ENCODE data around the gene ARPC5.
"Not testable (repeated sequence)": the region's sequence is repeated elsewhere in the genome, so short reads cannot be mapped to it uniquely, and the experiment has no call there.

Gene ARPC5

DNA sequence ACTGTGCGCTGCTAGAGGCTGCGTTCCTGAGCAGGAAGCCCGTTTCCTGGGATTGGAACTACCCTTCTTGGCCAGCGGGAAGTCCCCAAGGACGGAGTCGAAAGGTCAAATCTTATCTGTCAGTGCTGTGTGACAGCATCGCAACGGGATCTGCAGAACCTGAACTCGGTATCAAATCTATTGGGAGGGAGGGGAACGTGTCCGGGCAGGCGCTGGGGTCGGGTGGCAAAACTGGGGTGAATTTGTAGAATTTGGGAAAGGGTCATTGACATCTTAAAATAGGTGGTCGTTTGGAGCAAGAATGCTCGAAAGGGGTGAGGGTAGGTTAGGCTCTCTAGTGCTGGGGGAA is 725 bp upstream of the ARPC5 start:
- Mint-ChIP-seq H3K9me3 (no peaks in the 10 kb centered on the region), H3K4me1 (peaks cover 29% of the 10 kb centered on the region), H3K27me3 (peaks cover 27% of the 10 kb centered on the region), H3K36me3 (peaks cover 23% of the 10 kb centered on the region), H3K27ac (peak overlapping the region; percentile 98), H3K4me3 (peak overlapping the region; percentile 97)
- CTCF ChIA-PET = interaction anchor here (0.8 to 5.8 kb wide), 4 partner anchors 11 to 49 kb away, joined by 3 to 46 read pairs (median 4); partner anchors contain the start of gene APOBEC4
- DNase-seq = no peak

DNA sequence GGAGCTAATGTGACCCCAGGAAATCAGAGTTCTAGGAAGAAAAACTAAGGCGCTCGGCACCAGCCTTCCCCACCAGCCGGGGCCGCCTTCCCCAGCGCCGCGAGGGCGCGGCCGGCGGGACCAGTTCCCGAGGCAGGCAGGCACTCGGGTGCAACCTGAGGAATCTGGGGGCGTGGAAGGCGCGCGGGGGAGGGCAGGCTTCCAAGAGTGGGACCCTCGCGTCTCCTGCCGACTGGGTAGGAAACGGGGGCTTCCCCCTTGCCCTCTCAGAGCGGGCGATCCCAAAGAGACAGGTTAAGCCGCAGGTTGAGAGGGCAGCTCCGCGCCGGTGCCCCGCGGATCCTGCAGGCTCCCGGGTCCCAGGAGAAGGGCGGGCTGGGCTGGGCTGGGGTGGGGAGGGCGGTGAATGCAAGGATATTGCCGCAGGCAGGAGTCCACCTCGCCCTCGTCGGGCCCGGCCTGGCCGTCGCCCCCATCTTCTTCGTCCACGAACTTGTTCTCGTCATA is 431 bp downstream of the ARPC5 start:
- Mint-ChIP-seq H3K27ac (peak overlapping the region; percentile 98), H3K4me1 (peaks cover 36% of the 10 kb centered on the region), H3K9me3 (no peaks in the 10 kb centered on the region), H3K36me3 (peaks cover 31% of the 10 kb centered on the region), H3K27me3 (peaks cover 27% of the 10 kb centered on the region), H3K4me3 (peak overlapping the region; percentile 97)
- CTCF ChIA-PET = interaction anchor here (0.7 to 5.8 kb wide), 7 partner anchors 12 to 416 kb away, joined by 3 to 46 read pairs (median 5); partner anchors contain the start of genes APOBEC4 and TSEN15
- DNase-seq = peak; percentile 44

DNA sequence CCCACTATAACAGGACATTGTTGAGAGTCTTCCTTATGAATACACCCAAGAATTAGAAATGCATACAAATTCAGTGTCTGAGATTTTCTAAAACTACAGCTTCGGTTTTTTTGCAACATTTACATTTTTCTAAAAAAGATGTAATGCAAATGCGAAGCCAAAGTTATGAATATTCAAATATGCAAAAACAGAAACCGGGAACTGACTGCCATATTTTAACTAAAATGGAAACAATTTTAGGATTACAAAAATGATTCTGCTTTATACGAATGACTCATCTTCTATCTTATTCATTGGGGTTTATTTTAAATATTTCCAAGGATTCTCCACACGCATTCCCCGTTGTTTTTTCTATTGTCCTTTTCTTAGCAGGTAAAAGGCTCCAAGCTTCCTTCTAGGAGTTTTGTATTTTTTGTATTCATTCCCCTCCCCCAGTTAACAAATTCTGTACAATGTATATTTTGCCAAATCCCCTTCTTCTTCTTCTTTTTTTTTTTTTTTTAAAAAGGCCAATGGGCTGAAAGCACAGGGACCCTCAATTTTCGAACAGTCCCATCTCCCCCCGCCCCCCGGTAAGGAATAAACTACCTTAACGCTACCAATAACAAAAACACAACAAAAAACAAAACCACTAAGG is 1.0 kb downstream of the ARPC5 start:
- H3K4me3 Mint-ChIP-seq = peak overlapping the region; percentile 97
- H3K27ac Mint-ChIP-seq = peak overlapping the region; percentile 84
- peaks cover 38% of the 10 kb centered on the region for H3K4me1 Mint-ChIP-seq
- CTCF ChIA-PET = interaction anchor here (0.7 to 5.8 kb wide), 10 partner anchors 12 to 416 kb away, joined by 3 to 46 read pairs (median 4); partner anchors contain the start of genes APOBEC4 and TSEN15
- peaks cover 22% of the 10 kb centered on the region for H3K27me3 Mint-ChIP-seq
- no peak for DNase-seq
- no peaks in the 10 kb centered on the region for H3K9me3 Mint-ChIP-seq
- peaks cover 36% of the 10 kb centered on the region for H3K36me3 Mint-ChIP-seq

DNA sequence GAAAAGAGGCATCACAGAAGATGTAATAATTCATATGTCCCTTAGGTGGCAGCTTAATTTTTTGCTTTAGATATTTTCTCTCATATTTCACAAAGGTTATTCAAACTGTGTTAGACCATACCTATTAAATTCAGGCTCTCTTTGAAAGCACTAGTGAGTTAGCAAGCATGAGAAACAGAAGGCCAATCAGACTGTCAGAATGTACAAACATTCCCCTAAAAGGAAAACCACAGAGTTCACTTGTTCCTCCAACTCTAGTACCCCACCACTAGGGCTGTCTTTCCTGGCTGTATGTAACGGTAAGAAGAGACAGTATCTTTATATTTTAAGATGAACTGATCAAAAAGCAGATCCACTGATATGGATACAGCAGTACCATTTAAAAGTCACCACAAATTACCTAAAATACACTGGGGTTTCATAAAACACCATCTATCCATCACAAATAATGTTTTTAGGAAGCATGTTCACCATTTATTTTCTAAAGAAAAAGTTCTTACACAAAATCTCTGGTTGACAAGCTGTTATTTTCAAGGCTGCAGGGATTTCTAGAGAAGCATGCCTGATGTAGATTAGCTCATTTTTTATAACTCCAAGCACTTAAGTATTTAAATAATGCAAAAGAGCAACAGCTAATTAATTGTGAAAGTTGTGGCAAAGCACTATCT is 1.8 kb downstream of the ARPC5 start:
- peak; percentile 27 for DNase-seq
- Mint-ChIP-seq H3K27me3 (peaks cover 19% of the 10 kb centered on the region), H3K9me3 (no peaks in the 10 kb centered on the region), H3K27ac (peak overlapping the region; percentile 84), H3K4me3 (peak overlapping the region; percentile 97), H3K4me1 (peaks cover 42% of the 10 kb centered on the region), H3K36me3 (peaks cover 41% of the 10 kb centered on the region)
- CTCF ChIA-PET = interaction anchor here (1.1 to 5.8 kb wide), 9 partner anchors 11 to 417 kb away, joined by 3 to 46 read pairs (median 5); partner anchors contain the start of genes APOBEC4, SMG7 and TSEN15

DNA sequence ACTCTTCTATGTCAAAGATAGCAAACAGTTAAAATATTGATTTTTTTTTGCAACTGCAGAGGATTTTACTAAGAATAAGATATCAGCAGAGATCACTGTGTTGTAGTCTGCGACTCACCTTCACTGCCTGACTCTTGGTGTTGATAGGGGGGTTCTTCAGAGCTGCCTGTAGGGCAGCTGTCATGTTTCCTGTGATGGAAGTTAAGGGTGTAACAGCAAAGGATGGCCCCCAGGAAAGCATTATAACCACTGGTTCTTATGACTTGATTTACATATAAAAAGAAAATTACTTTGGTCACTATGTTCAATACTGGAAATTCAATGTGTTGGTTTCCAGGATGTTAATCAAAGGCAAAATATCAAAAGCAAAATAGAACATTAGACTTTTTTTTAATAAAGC is 2.6 kb downstream of the ARPC5 start:
- H3K9me3 Mint-ChIP-seq = no peaks in the 10 kb centered on the region
- peaks cover 50% of the 10 kb centered on the region for H3K4me1 Mint-ChIP-seq
- H3K27ac Mint-ChIP-seq = peak overlapping the region; percentile 84
- peak overlapping the region; percentile 97 for H3K4me3 Mint-ChIP-seq
- CTCF ChIA-PET = interaction anchor here (1.4 to 5.8 kb wide), 6 partner anchors 10 to 326 kb away, joined by 3 to 46 read pairs (median 7); partner anchors contain the start of genes APOBEC4 and SMG7
- peak; percentile 37 for DNase-seq
- peaks cover 49% of the 10 kb centered on the region for H3K36me3 Mint-ChIP-seq
- H3K27me3 Mint-ChIP-seq = peaks cover 17% of the 10 kb centered on the region

DNA sequence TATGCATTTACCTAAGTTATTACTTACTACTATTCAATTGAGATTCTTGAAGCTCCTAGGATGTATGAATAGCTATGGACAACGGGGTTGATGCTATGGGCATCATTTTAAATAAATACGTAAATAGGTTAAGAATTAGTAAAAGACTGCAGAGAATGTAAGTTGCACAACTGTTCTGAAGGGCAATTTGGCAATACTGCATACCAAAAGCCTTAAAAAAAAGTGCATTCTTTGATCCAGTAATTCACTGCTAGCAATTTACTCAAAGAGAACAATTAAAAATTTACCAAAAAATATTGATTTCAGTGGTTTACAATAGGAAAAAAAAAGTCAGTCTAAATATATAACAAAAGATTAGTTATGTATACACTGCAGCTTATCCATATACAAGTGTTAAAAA is 3.5 kb downstream of the ARPC5 start:
- Mint-ChIP-seq H3K4me1 (peaks cover 50% of the 10 kb centered on the region), H3K4me3 (peak overlapping the region; percentile 34), H3K27ac (no peak overlapping the region), H3K9me3 (no peaks in the 10 kb centered on the region), H3K27me3 (peaks cover 15% of the 10 kb centered on the region), H3K36me3 (peaks cover 49% of the 10 kb centered on the region)
- CTCF ChIA-PET = interaction anchor here (1.7 to 5.8 kb wide), 4 partner anchors 9 to 160 kb away, joined by 5 to 46 read pairs (median 11); partner anchors contain the start of genes APOBEC4 and SMG7
- no peak for DNase-seq

DNA sequence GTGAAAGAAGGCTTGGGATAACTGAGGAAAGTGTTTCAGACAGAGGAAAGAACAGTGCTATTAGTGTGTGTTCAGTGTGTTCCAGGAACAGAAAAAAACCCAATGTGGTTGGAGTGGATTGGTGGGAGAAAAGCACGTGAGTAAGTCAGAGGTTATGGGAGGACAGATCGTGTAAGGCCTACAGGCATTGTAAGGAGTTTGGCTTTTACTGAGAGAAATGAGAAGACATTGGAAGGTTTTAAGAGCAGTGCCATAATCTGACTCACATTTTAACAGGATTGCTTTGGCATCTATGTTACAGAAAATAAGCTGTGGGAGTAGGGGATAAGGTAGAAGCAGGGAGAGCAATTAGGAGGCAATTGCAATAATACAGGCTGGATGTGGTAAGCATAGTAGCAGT is 4.8 kb downstream of the ARPC5 start:
- peaks cover 5% of the 10 kb centered on the region for H3K27me3 Mint-ChIP-seq
- CTCF ChIA-PET = interaction anchor here (1.2 to 5.8 kb wide), 3 partner anchors 8 to 285 kb away, joined by 3 to 46 read pairs (median 7); partner anchors contain the start of gene APOBEC4
- peak overlapping the region; percentile 2 for H3K4me3 Mint-ChIP-seq
- H3K36me3 Mint-ChIP-seq = peaks cover 46% of the 10 kb centered on the region
- no peaks in the 10 kb centered on the region for H3K9me3 Mint-ChIP-seq
- no peak for DNase-seq
- no peak overlapping the region for H3K27ac Mint-ChIP-seq
- H3K4me1 Mint-ChIP-seq = peaks cover 39% of the 10 kb centered on the region

DNA sequence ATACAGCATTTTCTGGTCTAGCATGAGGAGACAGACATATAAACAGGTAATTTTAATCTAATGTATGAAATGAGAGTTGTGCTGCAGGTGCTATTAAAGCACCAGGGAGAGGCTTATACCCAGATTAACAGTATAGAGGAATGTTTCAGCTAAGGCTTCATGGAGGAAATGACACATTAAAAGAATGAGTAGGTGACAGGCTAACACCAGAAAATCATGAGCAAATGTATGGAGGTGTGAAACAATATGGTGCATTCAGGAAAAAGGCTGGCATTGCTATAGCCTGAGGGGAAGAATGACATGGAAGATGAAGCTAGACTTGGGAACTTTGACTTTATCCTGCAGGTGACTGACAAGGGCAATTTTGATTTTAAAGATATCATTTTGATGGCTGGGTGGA is 7.0 kb downstream of the ARPC5 start:
- CTCF ChIA-PET = interaction anchor here (0.6 to 1.6 kb wide), 4 partner anchors 27 to 287 kb away, joined by 3 to 8 read pairs (median 4); no protein-coding TSS in a partner anchor
- Mint-ChIP-seq H3K36me3 (peaks cover 53% of the 10 kb centered on the region), H3K4me1 (peaks cover 41% of the 10 kb centered on the region), H3K27me3 (no peaks in the 10 kb centered on the region), H3K4me3 (no peak overlapping the region), H3K27ac (no peak overlapping the region), H3K9me3 (no peaks in the 10 kb centered on the region)
- no peak for DNase-seq

DNA sequence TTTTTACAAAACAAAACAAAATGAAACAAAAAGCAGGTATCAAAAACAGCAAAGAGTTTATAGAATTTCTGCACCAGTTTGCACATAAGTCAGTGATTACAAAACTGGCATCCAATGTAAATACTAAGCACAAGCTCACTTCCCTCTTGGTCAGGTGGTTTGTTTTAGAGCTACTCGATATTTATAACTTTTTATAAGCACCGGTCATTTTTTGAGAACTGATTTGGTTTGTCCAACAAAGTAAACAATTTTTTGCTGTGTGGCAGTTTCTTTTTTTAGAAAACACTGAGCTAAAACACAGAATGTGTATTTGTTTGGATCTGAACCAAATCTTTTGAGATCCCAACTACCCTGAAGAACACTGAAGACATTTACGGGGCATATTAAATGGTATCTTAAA is 9.3 kb downstream of the ARPC5 start:
- CTCF ChIA-PET = interaction anchor here (1.0 to 2.6 kb wide), 3 partner anchors 16 to 52 kb away, joined by 3 to 7 read pairs (median 3); no protein-coding TSS in a partner anchor
- Mint-ChIP-seq H3K36me3 (peaks cover 50% of the 10 kb centered on the region), H3K4me1 (peaks cover 26% of the 10 kb centered on the region)
- H3K4me3 Mint-ChIP-seq, DNase-seq, H3K27me3 Mint-ChIP-seq, H3K9me3 Mint-ChIP-seq, H3K27ac Mint-ChIP-seq: not testable (repeated sequence)

DNA sequence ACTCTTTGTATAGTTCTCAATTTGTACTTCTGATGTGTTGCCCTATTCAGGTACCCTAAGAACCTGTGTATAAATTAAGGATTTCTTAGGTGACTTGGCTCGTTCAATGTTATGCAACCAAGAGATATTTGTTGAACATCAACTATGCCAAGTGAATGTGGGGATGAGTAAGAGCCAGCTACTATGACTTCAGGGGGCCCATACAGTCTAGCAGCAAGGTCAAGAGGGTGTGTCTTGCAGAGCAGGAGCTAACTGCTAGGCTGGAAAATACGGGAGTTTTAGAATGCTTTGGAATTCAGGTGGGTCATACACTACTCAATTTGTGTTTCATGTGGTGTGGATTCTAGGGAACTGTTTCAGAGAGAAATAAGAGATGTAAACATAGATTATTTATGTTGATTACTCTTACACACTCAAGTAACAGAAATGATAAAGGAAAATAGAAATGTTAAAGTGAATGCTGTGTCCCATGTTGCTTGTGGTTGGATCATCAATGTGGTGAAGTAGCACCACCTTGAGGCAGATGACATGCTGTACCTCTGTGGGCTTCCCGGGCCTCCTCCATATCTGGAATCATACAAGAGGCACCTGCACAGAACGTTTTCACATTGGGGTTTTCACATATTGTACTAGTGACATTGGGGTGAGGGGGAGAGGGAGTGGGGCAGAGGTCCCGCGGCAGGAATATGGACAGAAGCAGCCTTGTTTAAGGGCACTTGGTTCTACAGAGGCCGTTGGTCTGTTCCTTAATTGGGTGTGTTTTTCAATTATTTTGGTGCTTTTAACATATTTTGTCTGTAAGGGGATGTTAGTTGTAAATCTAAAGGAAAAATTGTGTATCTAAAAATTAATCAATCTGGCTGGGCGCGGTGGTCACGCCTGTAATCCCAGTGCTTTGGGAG is 12.4 kb downstream of the ARPC5 start:
- peak; percentile 67 for DNase-seq
- no peaks in the 10 kb centered on the region for H3K9me3 Mint-ChIP-seq

DNA sequence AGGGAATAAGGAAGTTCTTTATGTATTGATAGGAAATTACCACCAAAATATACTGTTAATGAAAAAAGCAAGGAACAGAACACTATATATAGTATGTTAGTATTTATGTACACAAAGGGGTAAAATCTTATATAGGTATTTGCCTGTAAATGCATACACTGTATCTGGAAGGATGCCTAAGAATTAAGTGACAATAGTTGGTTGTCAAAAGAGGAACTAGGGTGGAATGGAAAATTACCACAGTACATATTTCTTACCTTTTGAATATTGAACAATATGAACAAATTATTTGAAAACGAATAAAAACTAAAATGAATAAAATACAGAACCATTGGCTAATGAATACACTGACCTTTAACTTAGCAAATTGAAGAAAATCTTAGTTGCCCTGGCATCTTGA is 13.6 kb downstream of the ARPC5 start:
- Mint-ChIP-seq H3K9me3 (no peaks in the 10 kb centered on the region), H3K27me3 (no peaks in the 10 kb centered on the region), H3K36me3 (peaks cover 26% of the 10 kb centered on the region), H3K4me1 (peaks cover 4% of the 10 kb centered on the region), H3K27ac (no peak overlapping the region), H3K4me3 (no peak overlapping the region)
- CTCF ChIA-PET = interaction anchor here (0.9 to 3.0 kb wide), 7 partner anchors 9 to 341 kb away, joined by 3 to 9 read pairs (median 4); no protein-coding TSS in a partner anchor
- no peak for DNase-seq

More for the DNA sequence above, 12.4 kb downstream of the ARPC5 start:
- Mint-ChIP-seq H3K4me3 (no peak overlapping the region), H3K36me3 (peaks cover 27% of the 10 kb centered on the region), H3K27me3 (no peaks in the 10 kb centered on the region), H3K27ac (no peak overlapping the region), H3K4me1 (peaks cover 7% of the 10 kb centered on the region)
- CTCF ChIA-PET = interaction anchor here (0.9 to 3.0 kb wide), 8 partner anchors 8 to 342 kb away, joined by 3 to 9 read pairs (median 4); no protein-coding TSS in a partner anchor

DNA sequence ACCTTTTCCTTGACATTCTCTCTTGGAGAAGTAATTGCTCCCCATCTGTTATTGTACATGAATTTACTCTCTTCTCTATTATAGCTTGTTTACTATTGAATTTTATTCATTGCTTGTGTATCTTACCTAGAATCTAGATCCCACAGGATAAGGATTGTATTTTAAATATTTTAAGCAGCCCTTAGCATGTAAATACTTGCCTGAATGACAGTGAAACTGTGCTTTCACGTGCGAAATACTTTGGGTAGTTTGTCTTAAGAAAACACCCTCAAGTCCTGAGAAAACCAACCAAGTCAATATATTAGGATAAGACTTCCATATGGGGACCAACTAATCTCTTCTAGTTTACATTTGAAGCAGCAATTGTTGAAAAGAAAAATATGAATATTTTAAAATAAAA is 15.3 kb downstream of the ARPC5 start:
- DNase-seq = no peak
- Mint-ChIP-seq H3K9me3 (no peaks in the 10 kb centered on the region), H3K36me3 (peaks cover 23% of the 10 kb centered on the region), H3K4me3 (no peak overlapping the region), H3K27me3 (no peaks in the 10 kb centered on the region), H3K27ac (no peak overlapping the region), H3K4me1 (peaks cover 2% of the 10 kb centered on the region)
- CTCF ChIA-PET = no interaction called here

DNA sequence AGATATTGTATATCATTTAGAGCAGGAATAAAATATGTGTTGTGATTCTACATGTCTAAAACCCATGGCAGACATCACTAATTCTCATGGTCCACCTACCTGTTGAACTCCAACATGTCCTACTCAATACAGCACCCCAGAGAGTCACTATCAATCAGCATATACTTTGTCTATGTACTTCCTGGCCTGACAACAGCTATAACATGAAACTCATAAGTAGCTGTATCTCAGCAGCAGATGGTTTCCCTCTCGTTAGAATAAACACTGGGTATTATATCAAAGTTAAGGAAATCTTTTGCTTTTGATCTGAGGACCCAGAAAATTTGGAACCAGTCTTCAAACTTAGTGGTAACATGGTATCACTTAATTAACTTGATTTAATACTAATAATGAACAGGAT is 15.8 kb downstream of the ARPC5 start:
- Mint-ChIP-seq H3K27ac (no peak overlapping the region), H3K9me3 (no peaks in the 10 kb centered on the region), H3K27me3 (peaks cover 1% of the 10 kb centered on the region), H3K4me1 (peaks cover 2% of the 10 kb centered on the region), H3K36me3 (peaks cover 18% of the 10 kb centered on the region), H3K4me3 (no peak overlapping the region)
- CTCF ChIA-PET = no interaction called here
- no peak for DNase-seq

All from activated naive CD4-positive, alpha-beta T cell treated with anti-CD3 and anti-CD28 coated beads, Interleukin-2, amount 10 ng/mL, durations not matched to agents 7 days and 5 days (primary cell).